MCF 10A (cell line): ENCODE measurements around the gene ORC1. TPM values are rescaled to one million over a fixed set of nuclear protein-coding genes. Genes with fewer than 3 reads are reported as not detected.
A peak's percentile ranks its signal among the peaks of the same experiment; 100 is the strongest.

ENCODE experiments used
- BruUV-seq: library from RNA; stranded (reverse); fragments of 400-500 nt; replicated peaks from 2 replicates; lab custom pipeline; 2021; lab: Mats Ljungman, UMichigan
- CTCF ChIA-PET: fragments of 300-600 bp; sonication (Branson Sonifier 250); formaldehyde crosslinking; extraction: SDS; loops from one replicate; lab custom pipeline; 2021; ENCODE audit warnings: antibody characterized with exemption, inconsistent platforms; lab: Yijun Ruan, JAX
- POLR2A ChIA-PET: fragments of 300-600, 350-650 bp; sonication (Branson Sonifier 250); formaldehyde crosslinking; extraction: SDS; loops from one replicate; lab custom pipeline; 2020; ENCODE audit warnings: antibody characterized with exemption, inconsistent platforms; lab: Yijun Ruan, JAX
- DNase-seq: peaks from one replicate; pipeline ENCODE4 v3.0.0-alpha.2; 2018; ENCODE audit not compliant: unreplicated experiment
- H3K27ac Mint-ChIP-seq: one replicate; pipeline ENCODE4 v1.8.0; 2022; ENCODE audit warnings: mild to moderate bottlenecking, low read depth, mixed read lengths; ENCODE audit not compliant: unreplicated experiment
- H3K27me3 Mint-ChIP-seq: one replicate; pipeline ENCODE4 v1.8.0; 2022; ENCODE audit warnings: mixed read lengths; ENCODE audit not compliant: insufficient read depth, unreplicated experiment
- H3K36me3 Mint-ChIP-seq: one replicate; pipeline ENCODE4 v1.8.0; 2022; ENCODE audit warnings: mild to moderate bottlenecking, moderate library complexity, mixed read lengths; ENCODE audit not compliant: insufficient read depth, unreplicated experiment
- H3K4me1 Mint-ChIP-seq: one replicate; pipeline ENCODE4 v1.8.0; 2022; ENCODE audit warnings: mixed read lengths; ENCODE audit not compliant: insufficient read depth, unreplicated experiment
- H3K4me3 Mint-ChIP-seq: one replicate; pipeline ENCODE4 v1.8.0; 2022; ENCODE audit warnings: mild to moderate bottlenecking, moderate library complexity, mixed read lengths; ENCODE audit not compliant: unreplicated experiment
- H3K9me3 Mint-ChIP-seq: one replicate; pipeline ENCODE4 v1.8.0; 2022; ENCODE audit warnings: mixed read lengths; ENCODE audit not compliant: unreplicated experiment
- CTCF ChIP-seq: fragments of 200-600 bp; IDR thresholded peaks from one replicate; pipeline ENCODE4 v1.8.0; 2022; ENCODE audit warnings: antibody characterized with exemption, mild to moderate bottlenecking; ENCODE audit not compliant: unreplicated experiment
- intact Hi-C: fragments of 100-400 bp; cut with micrococcal nuclease; formaldehyde crosslinking; loops from 2 replicates; pipeline ENCODE4 v1.14.1; 2022
- total RNA-seq: library from RNA; stranded (reverse); gene quantifications from 2 replicates; pipeline ENCODE4 v1.2.3, GENCODE V29; 2022

Gene ORC1
- total RNA-seq, 1 experiment from 2014 or later, result 2.7 TPM

GRCh38 chr1:52365071-52365745, 39.0 kb downstream of the ORC1 start:
- Mint-ChIP-seq H3K4me1 (peaks cover 21% of the 10 kb centered on the region), H3K9me3 (no peaks in the 10 kb centered on the region), H3K4me3 (peak overlapping the region; percentile 99), H3K27ac (peak overlapping the region; percentile 95), H3K27me3 (no peaks in the 10 kb centered on the region), H3K36me3 (peaks cover 40% of the 10 kb centered on the region)
- POLR2A ChIA-PET, result interaction anchor here (0.6 to 2.6 kb wide), 16 partner anchors 9 to 485 kb away, joined by 3 to 38 read pairs (median 4); partner anchors contain the start of genes ORC1, PRPF38A and TXNDC12
- no TSS peak for BruUV-seq
- TF ChIP-seq CTCF, result no peak
- peak; percentile 74 for DNase-seq
- intact Hi-C loops, result loop anchor here (5.0 kb wide), 3 partner anchors 37 to 308 kb away; partner anchors contain the start of genes BTF3L4, ORC1, PRPF38A and TXNDC12
- CTCF ChIA-PET, result interaction anchor here (0.7 to 1.2 kb wide), 2 partner anchors 9 to 238 kb away, joined by 3 to 4 read pairs; no protein-coding TSS in a partner anchor

DNA sequence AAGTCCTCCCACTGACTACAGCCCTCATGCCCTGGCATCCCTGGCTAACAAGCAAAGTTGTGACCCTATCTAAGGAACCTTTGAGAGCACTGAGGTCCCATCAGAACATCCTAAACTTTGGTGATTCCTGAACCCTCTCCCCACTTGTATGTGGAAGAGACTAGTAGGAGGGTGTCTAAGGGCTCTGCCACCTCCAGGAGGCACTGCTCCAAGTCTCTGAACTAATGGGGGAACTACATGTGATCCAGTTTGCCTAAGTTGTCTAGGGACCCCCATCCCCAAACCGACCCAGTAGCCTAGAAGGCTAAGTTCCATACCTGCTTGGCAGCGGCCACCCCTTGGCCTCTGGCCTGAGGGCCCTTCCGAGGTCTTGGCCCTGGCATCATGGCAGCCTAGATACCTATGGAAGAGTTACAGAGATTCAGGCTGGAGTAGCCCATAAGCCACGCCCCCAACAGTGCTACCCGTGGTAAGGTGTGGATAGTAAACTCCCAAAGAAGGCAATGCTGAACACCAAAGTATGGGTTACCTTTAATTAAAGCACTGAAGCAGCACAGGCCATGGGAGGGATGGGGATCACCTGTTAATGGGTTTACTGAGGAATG, 39.9 kb downstream of the ORC1 start:
- no TSS peak for BruUV-seq
- TF ChIP-seq CTCF, result no peak
- Mint-ChIP-seq H3K27ac (peak overlapping the region; percentile 95), H3K4me1 (peaks cover 19% of the 10 kb centered on the region), H3K27me3 (no peaks in the 10 kb centered on the region), H3K4me3 (peak overlapping the region; percentile 99), H3K9me3 (no peaks in the 10 kb centered on the region), H3K36me3 (peaks cover 49% of the 10 kb centered on the region)
- no peak for DNase-seq
- POLR2A ChIA-PET, result interaction anchor here (1.1 to 2.6 kb wide), 8 partner anchors 10 to 485 kb away, joined by 3 to 38 read pairs (median 6); partner anchors contain the start of genes ORC1, PRPF38A and TXNDC12
- intact Hi-C loops, result no loop called here
- CTCF ChIA-PET, result interaction anchor here (0.8 to 1.2 kb wide), 2 partner anchors 67 to 237 kb away, joined by 3 read pairs; no protein-coding TSS in a partner anchor

- H3K9me3 Mint-ChIP-seq, result no peaks in the 10 kb centered on the region
- no TSS peak for BruUV-seq
Measured at GRCh38 chr1:52360595-52360968, 43.6 kb downstream of the ORC1 start.

More at GRCh38 chr1:52360595-52360968, 43.6 kb downstream of the ORC1 start:
- no peak overlapping the region for H3K27ac Mint-ChIP-seq
- no peak for DNase-seq
- POLR2A ChIA-PET, result no interaction called here
- no peak for TF ChIP-seq CTCF
- no peak overlapping the region for H3K4me3 Mint-ChIP-seq
- H3K4me1 Mint-ChIP-seq, result peaks cover 11% of the 10 kb centered on the region
- CTCF ChIA-PET, result interaction anchor here (0.7 kb wide), 1 partner anchor 153 kb away, joined by 3 read pairs; no protein-coding TSS in a partner anchor
- no peaks in the 10 kb centered on the region for H3K27me3 Mint-ChIP-seq
- intact Hi-C loops, result no loop called here
- peaks cover 82% of the 10 kb centered on the region for H3K36me3 Mint-ChIP-seq
